ENCODE data around the gene PSMA2. TPM values are rescaled to one million over a fixed set of nuclear protein-coding genes. Genes with fewer than 3 reads are reported as not detected.
A peak's percentile ranks its signal among the peaks of the same experiment; 100 is the strongest.

The PSMA2 gene
- total RNA-seq, 2 donors from 2014 or later, result 50.7 to 61.8 TPM

GRCh38 chr7:42880392-42880791, 51.6 kb downstream of the PSMA2 start:
- Histone ChIP-seq H3K36me3 (no peaks in the 10 kb centered on the region), H3K4me3 (no peak overlapping the region), H3K27me3 (no peaks in the 10 kb centered on the region), H3K9me3 (no peaks in the 10 kb centered on the region), H3K27ac (no peak overlapping the region), H3K4me1 (no peaks in the 10 kb centered on the region)
- DNase-seq (ENCODE audit: low spot score), result no peak
- no peak for TF ChIP-seq CTCF (IDR thresholded peaks at IDR 0.05)

GRCh38 chr7:42878303-42878702, 53.7 kb downstream of the PSMA2 start:
- no peak overlapping the region for H3K27ac ChIP-seq
- DNase-seq (ENCODE audit: low spot score), result no peak
- no peaks in the 10 kb centered on the region for H3K9me3 ChIP-seq
- no peak overlapping the region for H3K4me3 ChIP-seq
- H3K27me3 ChIP-seq, result no peaks in the 10 kb centered on the region
- TF ChIP-seq CTCF (IDR thresholded peaks at IDR 0.05), result no peak
- H3K36me3 ChIP-seq, result no peaks in the 10 kb centered on the region
- H3K4me1 ChIP-seq, result no peaks in the 10 kb centered on the region

- Histone ChIP-seq H3K4me3 (no peak overlapping the region), H3K27me3 (no peaks in the 10 kb centered on the region), H3K27ac (no peak overlapping the region), H3K9me3 (no peaks in the 10 kb centered on the region), H3K4me1 (no peaks in the 10 kb centered on the region), H3K36me3 (no peaks in the 10 kb centered on the region)
- no peak for DNase-seq (ENCODE audit: low spot score)
- no peak for TF ChIP-seq CTCF (IDR thresholded peaks at IDR 0.05)
These were observed 54.1 kb downstream of the PSMA2 start for GRCh38 chr7:42877862-42878261.

- TF ChIP-seq CTCF (IDR thresholded peaks at IDR 0.05), result peak; percentile 63 to 81
- no peaks in the 10 kb centered on the region for H3K27me3 ChIP-seq
- H3K27ac ChIP-seq, result no peak overlapping the region
- DNase-seq (ENCODE audit: low spot score), result no peak
- no peaks in the 10 kb centered on the region for H3K9me3 ChIP-seq
- H3K4me3 ChIP-seq, result no peak overlapping the region
- no peaks in the 10 kb centered on the region for H3K4me1 ChIP-seq
- no peaks in the 10 kb centered on the region for H3K36me3 ChIP-seq
These were observed 55.5 kb downstream of the PSMA2 start for GRCh38 chr7:42876182-42877068.

- H3K36me3 ChIP-seq, result no peaks in the 10 kb centered on the region
- no peaks in the 10 kb centered on the region for H3K4me1 ChIP-seq
- no peaks in the 10 kb centered on the region for H3K27me3 ChIP-seq
- H3K4me3 ChIP-seq, result no peak overlapping the region
- H3K9me3 ChIP-seq, result peaks cover 0 to 6% of the 10 kb centered on the region in 2 donors
- no peak for TF ChIP-seq CTCF (IDR thresholded peaks at IDR 0.05)
- H3K27ac ChIP-seq, result no peak overlapping the region
- no peak for DNase-seq (ENCODE audit: low spot score)
These were observed 62.6 kb downstream of the PSMA2 start for GRCh38 chr7:42869131-42870020.

Measured in right atrium auricular region (tissue), 2 donors.